ENCODE measurements around the gene RAB34. TPM values are rescaled to one million over a fixed set of nuclear protein-coding genes. Genes with fewer than 3 reads are reported as not detected.

Gene RAB34
- total RNA-seq, 1 donor from 2014 or later: 172 TPM

- H3K36me3 ChIP-seq: peaks cover 7 to 18% of the 10 kb centered on the region in 2 donors
- no peak overlapping the region for H3K27ac ChIP-seq
- H3K4me3 ChIP-seq: no peak overlapping the region
- peaks cover 1 to 3% of the 10 kb centered on the region in 2 donors for H3K4me1 ChIP-seq
- intact Hi-C loops (cut with DNase I): no loop called here
- DNase-seq (ENCODE audit: low spot score in 2 of 2): no peak
- TF ChIP-seq CTCF (IDR thresholded peaks at IDR 0.05): no peak
- H3K9me3 ChIP-seq: no peaks in the 10 kb centered on the region
- H3K27me3 ChIP-seq: no peaks in the 10 kb centered on the region
These were observed 34.1 kb upstream of the RAB34 start for GRCh38 chr17:28751600-28752366.

- Histone ChIP-seq H3K9me3 (no peaks in the 10 kb centered on the region), H3K27me3 (no peaks in the 10 kb centered on the region), H3K36me3 (peaks cover 7 to 18% of the 10 kb centered on the region in 2 donors), H3K4me3 (no peak overlapping the region), H3K4me1 (peaks cover 10 to 16% of the 10 kb centered on the region in 2 donors), H3K27ac (no peak overlapping the region)
- intact Hi-C loops (cut with DNase I): loop anchor here (1.0 kb wide), 1 partner anchor 23 kb away; no protein-coding TSS in a partner anchor
- peak; percentile 100 for TF ChIP-seq CTCF (IDR thresholded peaks at IDR 0.05)
- peak; percentile 69 to 96 for DNase-seq (ENCODE audit: low spot score in 2 of 2)
These were observed 32.7 kb upstream of the RAB34 start for GRCh38 chr17:28750178-28751047.

GRCh38 chr17:28749516-28750177, 32.0 kb upstream of the RAB34 start:
- intact Hi-C loops (cut with DNase I): loop anchor here (1.0 kb wide), 1 partner anchor 22 kb away; no protein-coding TSS in a partner anchor
- DNase-seq (ENCODE audit: low spot score in 2 of 2): no peak
- Histone ChIP-seq H3K27me3 (no peaks in the 10 kb centered on the region), H3K4me1 (peaks cover 12 to 24% of the 10 kb centered on the region in 2 donors), H3K9me3 (no peaks in the 10 kb centered on the region), H3K4me3 (no peak overlapping the region), H3K36me3 (peaks cover 7 to 18% of the 10 kb centered on the region in 2 donors), H3K27ac (peak overlapping the region in 1 of 2 donors; percentile 10)
- no peak for TF ChIP-seq CTCF (IDR thresholded peaks at IDR 0.05)

- no peaks in the 10 kb centered on the region for H3K27me3 ChIP-seq
- no peak overlapping the region for H3K4me3 ChIP-seq
- H3K27ac ChIP-seq: peak overlapping the region in 1 of 2 donors; percentile 10
- no peak for DNase-seq (ENCODE audit: low spot score in 2 of 2)
- no peaks in the 10 kb centered on the region for H3K9me3 ChIP-seq
- TF ChIP-seq CTCF (IDR thresholded peaks at IDR 0.05): no peak
- peaks cover 15 to 25% of the 10 kb centered on the region in 2 donors for H3K4me1 ChIP-seq
- H3K36me3 ChIP-seq: peaks cover 7 to 18% of the 10 kb centered on the region in 2 donors
- intact Hi-C loops (cut with DNase I): no loop called here
These were observed 31.3 kb upstream of the RAB34 start for GRCh38 chr17:28748852-28749515.
